ENCODE measurements around the gene KRTAP9-7.

DNA sequence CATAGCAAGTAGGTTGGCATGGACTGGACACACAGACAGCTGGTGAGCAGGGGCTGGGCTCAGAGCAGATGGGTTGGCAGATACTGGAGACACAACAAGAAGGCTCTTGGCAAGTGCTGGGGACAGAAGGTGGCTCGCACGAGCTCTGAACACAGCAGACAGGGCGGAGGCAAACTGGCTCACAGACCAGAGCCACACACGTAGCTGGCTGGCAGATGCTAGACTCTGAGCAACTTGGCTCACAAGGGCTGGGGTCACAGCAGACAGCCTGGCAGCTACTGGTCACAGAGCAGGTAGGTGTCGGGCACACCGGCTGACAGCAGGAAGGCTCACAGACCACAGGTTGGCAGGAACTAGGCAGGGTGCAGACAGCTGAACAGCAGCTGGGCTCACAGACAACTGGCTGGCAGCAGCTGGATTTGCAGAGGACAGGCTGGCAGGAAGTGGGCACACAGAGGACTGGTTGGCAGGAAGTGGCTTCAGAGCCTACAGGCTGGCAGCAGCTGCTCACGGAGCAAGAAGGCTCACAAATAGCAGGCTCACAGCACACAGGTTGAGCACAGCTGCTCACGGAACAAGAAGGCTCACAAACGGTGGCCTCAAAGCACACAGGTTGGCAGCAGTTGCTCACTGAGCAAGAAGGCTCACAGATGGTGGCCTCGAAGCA, 32.9 kb downstream of the KRTAP9-7 start:
- TF ChIP-seq, protein P1, sequence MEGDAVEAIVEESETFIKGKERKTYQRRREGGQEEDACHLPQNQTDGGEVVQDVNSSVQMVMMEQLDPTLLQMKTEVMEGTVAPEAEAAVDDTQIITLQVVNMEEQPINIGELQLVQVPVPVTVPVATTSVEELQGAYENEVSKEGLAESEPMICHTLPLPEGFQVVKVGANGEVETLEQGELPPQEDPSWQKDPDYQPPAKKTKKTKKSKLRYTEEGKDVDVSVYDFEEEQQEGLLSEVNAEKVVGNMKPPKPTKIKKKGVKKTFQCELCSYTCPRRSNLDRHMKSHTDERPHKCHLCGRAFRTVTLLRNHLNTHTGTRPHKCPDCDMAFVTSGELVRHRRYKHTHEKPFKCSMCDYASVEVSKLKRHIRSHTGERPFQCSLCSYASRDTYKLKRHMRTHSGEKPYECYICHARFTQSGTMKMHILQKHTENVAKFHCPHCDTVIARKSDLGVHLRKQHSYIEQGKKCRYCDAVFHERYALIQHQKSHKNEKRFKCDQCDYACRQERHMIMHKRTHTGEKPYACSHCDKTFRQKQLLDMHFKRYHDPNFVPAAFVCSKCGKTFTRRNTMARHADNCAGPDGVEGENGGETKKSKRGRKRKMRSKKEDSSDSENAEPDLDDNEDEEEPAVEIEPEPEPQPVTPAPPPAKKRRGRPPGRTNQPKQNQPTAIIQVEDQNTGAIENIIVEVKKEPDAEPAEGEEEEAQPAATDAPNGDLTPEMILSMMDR (IDR thresholded peaks at IDR 0.05), result no peak
- no peak for TF ChIP-seq POLR2A (IDR thresholded peaks at IDR 0.05)

Data from uterus (tissue), 2 donors.